Gastrocnemius medialis (tissue), 4 donors: Measurements from ENCODE around the gene CARMIL1.

Experiments used
- POLR2A ChIP-seq, 2 donors: fragments of 450-650 bp; IDR thresholded peaks; one replicate each; pipeline ENCODE4 v1.6.1; 2017; ENCODE audit warnings: antibody characterized with exemption in 2 of 2, mild to moderate bottlenecking in 2 of 2, moderate library complexity in 2 of 2
- TF ChIP-seq, protein P1 (sequence below), 5 experiments: fragments of 450-650 bp in 3 of 5; fragments of 200-600 bp in 2 of 5; sonication (generic) in 2 of 5; IDR thresholded peaks in 4 of 5; conservative IDR thresholded peaks in 1 of 5; 1 replicate in 4 of 5; 2 replicates in 1 of 5; pipeline ENCODE4 v1.5.1; 2016 to 2019; ENCODE audit warnings: antibody characterized with exemption in 5 of 5, mild to moderate bottlenecking in 3 of 5, moderate library complexity in 3 of 5

DNA sequence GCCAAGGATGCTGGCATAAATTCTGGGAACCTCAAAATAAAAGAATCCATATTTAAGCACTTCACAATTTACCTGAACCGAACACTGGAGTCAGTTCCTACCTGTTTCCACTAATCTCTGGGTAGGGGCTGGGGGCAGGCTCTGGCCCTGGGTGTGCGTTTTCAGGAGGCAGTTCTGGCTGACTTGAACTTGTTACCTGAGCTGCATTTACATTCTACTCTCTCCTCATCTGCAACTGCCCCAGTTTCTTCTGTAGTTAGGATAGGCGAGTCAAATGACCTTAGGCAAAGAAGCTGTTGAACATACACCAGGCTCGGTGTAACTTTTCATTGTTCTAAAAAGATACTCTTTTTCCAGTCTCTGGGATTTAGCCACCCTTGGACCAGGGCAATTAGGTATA is 13.2 kb downstream of the CARMIL1 start:
- TF ChIP-seq, protein P1, sequence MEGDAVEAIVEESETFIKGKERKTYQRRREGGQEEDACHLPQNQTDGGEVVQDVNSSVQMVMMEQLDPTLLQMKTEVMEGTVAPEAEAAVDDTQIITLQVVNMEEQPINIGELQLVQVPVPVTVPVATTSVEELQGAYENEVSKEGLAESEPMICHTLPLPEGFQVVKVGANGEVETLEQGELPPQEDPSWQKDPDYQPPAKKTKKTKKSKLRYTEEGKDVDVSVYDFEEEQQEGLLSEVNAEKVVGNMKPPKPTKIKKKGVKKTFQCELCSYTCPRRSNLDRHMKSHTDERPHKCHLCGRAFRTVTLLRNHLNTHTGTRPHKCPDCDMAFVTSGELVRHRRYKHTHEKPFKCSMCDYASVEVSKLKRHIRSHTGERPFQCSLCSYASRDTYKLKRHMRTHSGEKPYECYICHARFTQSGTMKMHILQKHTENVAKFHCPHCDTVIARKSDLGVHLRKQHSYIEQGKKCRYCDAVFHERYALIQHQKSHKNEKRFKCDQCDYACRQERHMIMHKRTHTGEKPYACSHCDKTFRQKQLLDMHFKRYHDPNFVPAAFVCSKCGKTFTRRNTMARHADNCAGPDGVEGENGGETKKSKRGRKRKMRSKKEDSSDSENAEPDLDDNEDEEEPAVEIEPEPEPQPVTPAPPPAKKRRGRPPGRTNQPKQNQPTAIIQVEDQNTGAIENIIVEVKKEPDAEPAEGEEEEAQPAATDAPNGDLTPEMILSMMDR (IDR thresholded peaks at IDR 0.05 in 4 of 5, conservative IDR thresholded peaks at IDR 0.05 in 1 of 5): no peak
- TF ChIP-seq POLR2A (IDR thresholded peaks at IDR 0.05): no peak
